Hepatocyte (in vitro differentiated cells): ENCODE data around the gene DENND4A.

Experiments
- EZH2 ChIP-seq: fragments of 200-600 bp; sonication (generic); IDR thresholded peaks from 2 replicates; pipeline ENCODE4 v1.6.1; 2016; ENCODE audit warnings: antibody characterized with exemption, mild to moderate bottlenecking, borderline replicate concordance
- EZH2phosphoT487 ChIP-seq: fragments of 200-600 bp; sonication (generic); IDR thresholded peaks from one replicate; pipeline ENCODE4 v1.6.1; 2018; ENCODE audit warnings: antibody characterized with exemption, mild to moderate bottlenecking, low read depth, moderate library complexity; ENCODE audit not compliant: unreplicated experiment, severe bottlenecking
- TF ChIP-seq, protein P1 (sequence below): fragments of 200-600 bp; sonication (generic); IDR thresholded peaks from 2 replicates; pipeline ENCODE4 v1.5.1; 2016; ENCODE audit warnings: antibody characterized with exemption, mild to moderate bottlenecking; ENCODE audit not compliant: poor library complexity

DNA sequence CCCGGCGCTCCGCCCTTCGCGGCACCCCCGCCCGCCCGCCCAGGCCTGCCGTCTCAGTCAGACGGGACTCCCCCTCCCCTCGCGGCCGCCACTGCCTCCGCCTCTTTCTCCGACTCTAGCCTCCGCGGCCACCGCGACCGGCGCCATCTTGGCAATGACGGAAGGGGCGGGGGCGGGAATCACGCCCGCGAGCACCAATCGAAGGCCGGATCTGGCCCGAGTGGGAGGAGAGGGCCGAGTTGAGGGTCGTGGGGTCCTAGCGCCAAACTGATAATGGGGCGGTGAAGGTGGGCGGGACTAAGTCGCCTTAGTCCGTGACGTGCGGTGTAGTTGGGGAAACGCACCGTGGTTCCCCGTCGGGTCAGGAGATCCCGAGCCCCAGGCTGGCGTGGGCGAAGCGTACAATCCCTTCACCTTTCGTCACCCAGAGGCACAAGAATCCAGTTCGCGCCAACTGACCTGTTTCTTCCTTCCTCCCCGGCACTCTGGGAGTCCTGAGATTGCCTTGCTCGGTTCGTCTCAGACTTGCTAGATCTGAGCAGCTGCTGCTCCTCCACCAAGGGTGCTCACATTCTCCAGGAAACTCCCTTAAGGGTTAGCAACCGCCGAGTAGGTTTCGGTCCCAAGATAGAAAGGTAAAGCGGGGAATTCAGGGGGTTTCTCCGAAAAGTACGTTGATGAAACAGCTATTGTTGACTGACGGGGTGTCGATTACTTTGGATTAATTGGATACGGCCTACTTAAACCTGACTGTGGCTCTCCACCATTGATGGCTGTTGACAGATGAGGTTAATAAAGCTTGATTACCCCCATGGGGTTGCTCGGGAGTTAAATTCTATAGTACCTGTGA, at the start of gene DENND4A:
- TF ChIP-seq, protein P1, sequence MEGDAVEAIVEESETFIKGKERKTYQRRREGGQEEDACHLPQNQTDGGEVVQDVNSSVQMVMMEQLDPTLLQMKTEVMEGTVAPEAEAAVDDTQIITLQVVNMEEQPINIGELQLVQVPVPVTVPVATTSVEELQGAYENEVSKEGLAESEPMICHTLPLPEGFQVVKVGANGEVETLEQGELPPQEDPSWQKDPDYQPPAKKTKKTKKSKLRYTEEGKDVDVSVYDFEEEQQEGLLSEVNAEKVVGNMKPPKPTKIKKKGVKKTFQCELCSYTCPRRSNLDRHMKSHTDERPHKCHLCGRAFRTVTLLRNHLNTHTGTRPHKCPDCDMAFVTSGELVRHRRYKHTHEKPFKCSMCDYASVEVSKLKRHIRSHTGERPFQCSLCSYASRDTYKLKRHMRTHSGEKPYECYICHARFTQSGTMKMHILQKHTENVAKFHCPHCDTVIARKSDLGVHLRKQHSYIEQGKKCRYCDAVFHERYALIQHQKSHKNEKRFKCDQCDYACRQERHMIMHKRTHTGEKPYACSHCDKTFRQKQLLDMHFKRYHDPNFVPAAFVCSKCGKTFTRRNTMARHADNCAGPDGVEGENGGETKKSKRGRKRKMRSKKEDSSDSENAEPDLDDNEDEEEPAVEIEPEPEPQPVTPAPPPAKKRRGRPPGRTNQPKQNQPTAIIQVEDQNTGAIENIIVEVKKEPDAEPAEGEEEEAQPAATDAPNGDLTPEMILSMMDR: no peak
- TF ChIP-seq EZH2phosphoT487 (no peak), EZH2 (no peak)
